Heart left ventricle (tissue), 16 donors: ENCODE data around the gene ZNF670. TPM values are rescaled to one million over a fixed set of nuclear protein-coding genes. Genes with fewer than 3 reads are reported as not detected.

Source experiments
- ATAC-seq, 4 donors: fragments of 200-7000 bp; cut with Tn5 transposase; one replicate each; pipeline ENCODE4 v1.9.1; 2020 to 2022; ENCODE audit warnings: moderate library complexity in 4 of 4, mild to moderate bottlenecking in 3 of 4, moderate number of reproducible peaks in 1 of 4
- DNase-seq, 5 donors: peaks; one replicate each; pipeline ENCODE4 v3.0.0-alpha.2; 2020
- H3K27ac ChIP-seq, 12 donors: fragments of 200-600 bp; sonication (generic) in 4 of 12; one replicate each; pipeline versions ENCODE4 v1.5.0 to v1.8.0; 2016 to 2022; ENCODE audit warnings: mild to moderate bottlenecking in 2 of 12
- H3K27me3 ChIP-seq, 9 donors: fragments of 200-600 bp; sonication (generic) in 2 of 9; one replicate each; pipeline versions ENCODE4 v1.5.1 to v1.8.0; 2016 to 2022; ENCODE audit warnings: mild to moderate bottlenecking in 3 of 9
- H3K36me3 ChIP-seq, 9 donors: fragments of 200-600 bp; sonication (generic) in 2 of 9; one replicate each; pipeline versions ENCODE4 v1.5.0 to v1.8.0; 2018 to 2022; ENCODE audit warnings: mild to moderate bottlenecking in 2 of 9
- H3K4me1 ChIP-seq, 12 donors: fragments of 200-600 bp; sonication (generic) in 4 of 12; one replicate each; pipeline versions ENCODE4 v1.5.0 to v1.8.0; 2016 to 2022; ENCODE audit warnings: mild to moderate bottlenecking in 3 of 12
- H3K4me3 ChIP-seq, 12 donors: fragments of 200-600 bp; sonication (generic) in 4 of 12; one replicate each; pipeline versions ENCODE4 v1.5.0 to v1.8.0; 2017 to 2022; ENCODE audit warnings: mild to moderate bottlenecking in 9 of 12, moderate library complexity in 4 of 12
- H3K9me3 ChIP-seq, 12 donors: fragments of 200-600 bp; sonication (generic) in 4 of 12; one replicate each; pipeline versions ENCODE4 v1.5.0 to v1.8.0; 2016 to 2022; ENCODE audit warnings: mild to moderate bottlenecking in 1 of 12
- CTCF ChIP-seq, 12 donors: fragments of 200-600 bp; sonication (generic) in 4 of 12; IDR thresholded peaks; one replicate each; pipeline versions ENCODE4 v1.5.0 to v1.8.0; 2018 to 2022; ENCODE audit warnings: antibody characterized with exemption in 12 of 12, mild to moderate bottlenecking in 5 of 12
- POLR2A ChIP-seq, 2 donors: fragments of 450-650 bp; IDR thresholded peaks; one replicate each; pipeline ENCODE4 v1.6.1; 2017; ENCODE audit warnings: antibody characterized with exemption in 2 of 2, mild to moderate bottlenecking in 2 of 2, moderate library complexity in 2 of 2
- WGBS, 4 donors: extraction: QIAGEN DNeasy Blood & Tissue Kit in 2 of 4; methylation state at CpG; one replicate each; pipeline versions ENCODE4 v1.1.5 to v1.1.7; 2013 to 2018; 5-methylcytosine and 5-hydroxymethylcytosine counted together
- intact Hi-C, 10 donors: fragments of 100-400 bp; cut with DNase I; formaldehyde crosslinking; loops; one replicate each; pipeline versions ENCODE4 v1.11.1 to v1.14.2; 2022
- polyA plus RNA-seq, 2 donors: library from polyadenylated mRNA; stranded (reverse); fragments of 200-250 nt; gene quantifications; one replicate each; pipeline ENCODE4 v1.2.3, GENCODE V29; 2013
- total RNA-seq, 9 donors: library from RNA; depleted of rRNA in 2 of 9; stranded (reverse); fragments of >200 nt in 2 of 9; fragmentation: NEBNext Ultra II Directional in 3 of 9; extraction: Animal tissue kit (Norgen Biotek cat#: 25700) in 3 of 9; gene quantifications; one replicate each; pipeline versions ENCODE4 v1.1.0 to v1.2.4, GENCODE V29; 2016 to 2023
- donor health status: ischemic (EF 13 %, LVEDD 7.1; RV severe dilation, severe dysfunction).
- donor health status: healthy with polysubstance abuse.
- donor health status: DM: no; HTN: yes; CAD: no.
- donor health status: DM: no; HTN: no; CAD: no.
- donor health status: ischemic (EF 25% LVEDD 6.9; RV normal size, moderate dysfunction).
- donor health status: ischemic (EF 25% LVEDD 5.7; RV mildly dilated, moderate dysfunction).
- donor health status: healthy.
- donor health status: DM: yes; HTN: yes; CAD: no.
- donor health status: ischemic (EF 35%, LVEDD 5.7; RV mildly dilated, moderate dysfunction).
- donor health status: nonischemic (EF 11% LVEDD 7.7; RV severe dilation, severe dysfunction).
- donor health status: DM: yes; HTN: yes; CAD: no.
- donor health status: PGD.
- donor health status: ischemic (EF 29% LVEDD 5.4; RV normal size, mild dysfunction).
- donor health status: nonischemic (EF 23%, LVEDD 6.1; RV moderate dilation, normal function).

The ZNF670 gene
- total and polyA plus RNA-seq, 11 donors, result 0.46 to 3.6 (median 1.0) TPM

- DNase-seq, result no peak
- TF ChIP-seq CTCF (IDR thresholded peaks at IDR 0.05) (no peak), POLR2A (IDR thresholded peaks at IDR 0.05) (no peak)
- ATAC-seq, result no peak
- Histone ChIP-seq H3K27ac (no peak overlapping the region), H3K27me3 (no peaks in the 10 kb centered on the region), H3K4me3 (no peak overlapping the region), H3K9me3 (peaks cover 0 to 59% (median 24%) of the 10 kb centered on the region in 12 donors), H3K4me1 (peaks cover 0 to 18% (median 14%) of the 10 kb centered on the region in 12 donors), H3K36me3 (peaks cover 0 to 40% (median 32%) of the 10 kb centered on the region in 9 donors)
- 94 to 97% (median 96%) methylated on average over 1 of the region's 1 CpG for WGBS, 4 donors
- intact Hi-C loops, result loop anchor here in 3 of 10 donors (5.0 to 10.0 kb wide), 3 partner anchors 110 to 168 kb away; partner anchors contain the start of gene AHCTF1 (in 1 of the 3)
Measured at GRCh38 chr1:247102381-247102780, 23.8 kb upstream of the ZNF670 start.

GRCh38 chr1:247100676-247101279 is 22.2 kb upstream of the ZNF670 start:
- no peak for DNase-seq
- Histone ChIP-seq H3K4me3 (no peak overlapping the region), H3K9me3 (peaks cover 0 to 75% (median 24%) of the 10 kb centered on the region in 12 donors), H3K27me3 (no peaks in the 10 kb centered on the region), H3K27ac (no peak overlapping the region), H3K36me3 (peaks cover 0 to 46% (median 32%) of the 10 kb centered on the region in 9 donors), H3K4me1 (peaks cover 0 to 18% (median 14%) of the 10 kb centered on the region in 12 donors)
- ATAC-seq, result no peak
- intact Hi-C loops, result loop anchor here in 3 of 10 donors (5.0 to 10.0 kb wide), 3 partner anchors 112 to 166 kb away; partner anchors contain the start of gene AHCTF1 (in 1 of the 3)
- 95 to 99% (median 98%) methylated on average over 9 of the region's 9 CpGs for WGBS, 4 donors
- TF ChIP-seq CTCF (IDR thresholded peaks at IDR 0.05), result no peak
- no peak for TF ChIP-seq POLR2A (IDR thresholded peaks at IDR 0.05)

- WGBS, 4 donors, result 89 to 95% (median 90%) methylated on average over 5 of the region's 5 CpGs
- ATAC-seq (no peak), DNase-seq (no peak)
- peaks cover 0 to 71% (median 24%) of the 10 kb centered on the region in 12 donors for H3K9me3 ChIP-seq
- TF ChIP-seq CTCF (IDR thresholded peaks at IDR 0.05), result no peak
- TF ChIP-seq POLR2A (IDR thresholded peaks at IDR 0.05), result no peak
- H3K4me3 ChIP-seq, result no peak overlapping the region
- no peak overlapping the region for H3K27ac ChIP-seq
- H3K27me3 ChIP-seq, result no peaks in the 10 kb centered on the region
- peaks cover 0 to 44% (median 31%) of the 10 kb centered on the region in 9 donors for H3K36me3 ChIP-seq
- intact Hi-C loops, result no loop called here
- H3K4me1 ChIP-seq, result no peaks in the 10 kb centered on the region
Measured at GRCh38 chr1:247096958-247097357, 18.3 kb upstream of the ZNF670 start.

- 82 to 88% (median 86%) methylated on average over 5 of the region's 5 CpGs for WGBS, 4 donors
- Histone ChIP-seq H3K36me3 (peaks cover 0 to 39% (median 27%) of the 10 kb centered on the region in 9 donors), H3K4me3 (no peak overlapping the region), H3K4me1 (no peaks in the 10 kb centered on the region), H3K27me3 (no peaks in the 10 kb centered on the region), H3K9me3 (peaks cover 0 to 67% (median 21%) of the 10 kb centered on the region in 12 donors), H3K27ac (no peak overlapping the region)
- intact Hi-C loops, result no loop called here
- no peak for TF ChIP-seq POLR2A (IDR thresholded peaks at IDR 0.05)
- no peak for TF ChIP-seq CTCF (IDR thresholded peaks at IDR 0.05)
- ATAC-seq (no peak), DNase-seq (no peak)
Measured at GRCh38 chr1:247096544-247096943, 17.9 kb upstream of the ZNF670 start.
